ENCODE measurements around the gene CIDEA. TPM values are rescaled to one million over a fixed set of nuclear protein-coding genes. Genes with fewer than 3 reads are reported as not detected.

CIDEA gene
- total RNA-seq, 1 experiment from 2014 or later, result not detected

DNA sequence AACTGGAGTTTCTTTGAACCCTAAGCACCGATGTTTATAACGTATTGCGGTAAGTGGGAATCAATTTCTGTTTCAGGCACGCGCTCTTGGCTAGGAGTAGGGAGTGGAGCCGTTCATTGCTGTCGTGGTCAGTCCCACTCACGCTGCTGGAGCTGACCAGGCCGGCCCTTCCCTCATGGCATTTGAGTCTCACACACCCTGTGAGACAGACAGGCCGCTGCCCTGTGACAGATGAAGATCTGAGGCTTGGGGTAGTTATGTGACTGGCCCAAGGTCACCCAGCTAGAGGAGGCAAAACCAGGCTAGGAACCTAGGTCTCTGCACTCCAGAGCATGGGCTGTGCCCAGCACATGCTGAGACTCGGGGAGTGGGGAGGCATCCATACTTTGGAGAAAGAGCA lies 2.9 kb upstream of the CIDEA start:
- Histone ChIP-seq H3K9ac (ENCODE audit: extremely low read depth, insufficient read length, low read length) (no peak overlapping the region), H2BK20ac (ENCODE audit: low read depth, low read length, poor library complexity, severe bottlenecking) (no peak overlapping the region), H2AK5ac (ENCODE audit: insufficient read length, low read length) (no peak overlapping the region), H3K4me1 (ENCODE audit: insufficient read depth, low read length) (peaks cover 6% of the 10 kb centered on the region; the same call in 1 of the 2 replicates), H3K23me2 (ENCODE audit: insufficient read length, low read depth, low read length, poor library complexity, severe bottlenecking) (peaks cover 13% of the 10 kb centered on the region), H3K27ac (ENCODE audit: insufficient read length, low read depth, low read length) (no peak overlapping the region), H3K79me2 (ENCODE audit: insufficient read depth, low read length) (no peaks in the 10 kb centered on the region), H4K8ac (replicated peaks; ENCODE audit: insufficient read length, low read depth, low read length) (no peak overlapping the region), H2AFZ (ENCODE audit: low read length) (no peak overlapping the region), H2BK12ac (ENCODE audit: insufficient read length, low read depth, low read length) (no peak overlapping the region), H3K79me1 (ENCODE audit: insufficient read depth, low read depth, low read length, poor library complexity, severe bottlenecking) (no peaks in the 10 kb centered on the region), H3K4ac (ENCODE audit: low read depth, low read length) (no peak overlapping the region), H4K20me1 (ENCODE audit: control insufficient read depth, insufficient read depth, insufficient read length) (no peaks in the 10 kb centered on the region), H3T11ph (ENCODE audit: low read length) (no peak overlapping the region), H3K56ac (ENCODE audit: insufficient read length, low read depth, low read length) (no peak overlapping the region), H4K91ac (ENCODE audit: insufficient read length, low read depth, low read length) (no peak overlapping the region), H3K18ac (ENCODE audit: insufficient read length, low read depth, low read length) (no peak overlapping the region), H3K27me3 (ENCODE audit: insufficient read depth, low read length) (peaks cover 36% of the 10 kb centered on the region), H2BK120ac (ENCODE audit: low read depth, low read length, poor library complexity, severe bottlenecking) (no peak overlapping the region), H4K5ac (ENCODE audit: insufficient read length, low read depth, low read length) (no peak overlapping the region), H2BK5ac (ENCODE audit: insufficient read length, low read length) (no peak overlapping the region), H3K14ac (ENCODE audit: insufficient read depth, low read length) (no peak overlapping the region; the same call in 1 of the 2 replicates), H3K23ac (ENCODE audit: insufficient read length, low read depth, low read length) (no peak overlapping the region), H3K9me3 (ENCODE audit: control insufficient read depth, low read depth, low read length) (no peaks in the 10 kb centered on the region), H2BK15ac (ENCODE audit: low read depth, low read length) (no peak overlapping the region), H3K4me2 (ENCODE audit: insufficient read depth, insufficient read length, low read length) (no peak overlapping the region)
- TF ChIP-seq, protein P1, sequence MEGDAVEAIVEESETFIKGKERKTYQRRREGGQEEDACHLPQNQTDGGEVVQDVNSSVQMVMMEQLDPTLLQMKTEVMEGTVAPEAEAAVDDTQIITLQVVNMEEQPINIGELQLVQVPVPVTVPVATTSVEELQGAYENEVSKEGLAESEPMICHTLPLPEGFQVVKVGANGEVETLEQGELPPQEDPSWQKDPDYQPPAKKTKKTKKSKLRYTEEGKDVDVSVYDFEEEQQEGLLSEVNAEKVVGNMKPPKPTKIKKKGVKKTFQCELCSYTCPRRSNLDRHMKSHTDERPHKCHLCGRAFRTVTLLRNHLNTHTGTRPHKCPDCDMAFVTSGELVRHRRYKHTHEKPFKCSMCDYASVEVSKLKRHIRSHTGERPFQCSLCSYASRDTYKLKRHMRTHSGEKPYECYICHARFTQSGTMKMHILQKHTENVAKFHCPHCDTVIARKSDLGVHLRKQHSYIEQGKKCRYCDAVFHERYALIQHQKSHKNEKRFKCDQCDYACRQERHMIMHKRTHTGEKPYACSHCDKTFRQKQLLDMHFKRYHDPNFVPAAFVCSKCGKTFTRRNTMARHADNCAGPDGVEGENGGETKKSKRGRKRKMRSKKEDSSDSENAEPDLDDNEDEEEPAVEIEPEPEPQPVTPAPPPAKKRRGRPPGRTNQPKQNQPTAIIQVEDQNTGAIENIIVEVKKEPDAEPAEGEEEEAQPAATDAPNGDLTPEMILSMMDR (conservative IDR thresholded peaks at IDR 0.05), result no peak
- Mint-ChIP-seq H3K36me3 (ENCODE audit: insufficient read depth in 1 of 3, low read depth in 3 of 3) (no peaks in the 10 kb centered on the region; a peak in 1 of 7 replicates), H3K4me3 (no peak overlapping the region), H3K4me1 (peaks cover 23 to 29% of the 10 kb centered on the region in 2 experiments), H3K27ac (no peak overlapping the region), H3K27me3 (ENCODE audit: low read depth) (peaks cover 89% of the 10 kb centered on the region), H3K9me3 (no peaks in the 10 kb centered on the region; a peak in 1 of 5 replicates)
- no CpG with 5 or more reads among the region's 11 CpGs for WGBS (ENCODE audit: extremely low coverage, insufficient read length, low lambda C conversion rate)
- DNase-seq, result no peak
